ENCODE measurements around the gene GP9.

GRCh38 chr3:129078510-129078909 lies 17.9 kb downstream of the GP9 start:
- no peak for TF ChIP-seq REST (IDR thresholded peaks at IDR 0.05)
- TF ChIP-seq POLR2A (IDR thresholded peaks at IDR 0.05; ENCODE audit: low read length): no peak
- no peak for TF ChIP-seq PBX3 (IDR thresholded peaks at IDR 0.05)
- no peak for TF ChIP-seq USF2 (IDR thresholded peaks at IDR 0.05)
- TF ChIP-seq BHLHE40 (IDR thresholded peaks at IDR 0.05; ENCODE audit: low read depth, low read length): no peak
- TF ChIP-seq ZSCAN20 (CRISPR knock-in tag; IDR thresholded peaks at IDR 0.05): no peak
- no peak for TF ChIP-seq JUNB (IDR thresholded peaks at IDR 0.05)
- TF ChIP-seq CTCF (IDR thresholded peaks at IDR 0.05): no peak
